ENCODE results near the gene TM4SF4. TPM values are rescaled to one million over a fixed set of nuclear protein-coding genes. Genes with fewer than 3 reads are reported as not detected.

TM4SF4 gene
- total and polyA plus RNA-seq, 7 donors, result 0.07 to 0.66 (median 0.13) TPM; not detected in 4

DNA sequence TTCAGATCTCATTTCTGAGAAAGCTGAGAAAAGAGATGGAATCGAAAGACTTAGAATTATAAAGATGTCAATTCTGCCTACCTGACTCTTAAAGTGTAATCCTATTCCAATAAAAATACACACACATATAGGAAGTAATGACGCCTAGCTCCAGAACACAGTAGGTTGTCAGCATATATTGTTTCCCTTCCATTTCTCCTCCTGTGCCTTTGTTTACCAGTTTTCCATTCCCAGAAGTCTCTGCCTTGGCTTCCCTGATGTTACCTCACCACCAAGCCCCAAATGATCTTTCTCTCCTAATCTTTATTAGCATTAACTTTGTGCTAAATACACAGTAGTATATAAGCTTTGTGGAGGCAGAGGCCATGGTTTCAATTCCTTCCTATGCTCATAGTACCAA is 40.0 kb downstream of the TM4SF4 start:
- WGBS, 3 donors, result 89 to 96% (median 93%) methylated on average over 2 of the region's 2 CpGs
- TF ChIP-seq, protein P1, sequence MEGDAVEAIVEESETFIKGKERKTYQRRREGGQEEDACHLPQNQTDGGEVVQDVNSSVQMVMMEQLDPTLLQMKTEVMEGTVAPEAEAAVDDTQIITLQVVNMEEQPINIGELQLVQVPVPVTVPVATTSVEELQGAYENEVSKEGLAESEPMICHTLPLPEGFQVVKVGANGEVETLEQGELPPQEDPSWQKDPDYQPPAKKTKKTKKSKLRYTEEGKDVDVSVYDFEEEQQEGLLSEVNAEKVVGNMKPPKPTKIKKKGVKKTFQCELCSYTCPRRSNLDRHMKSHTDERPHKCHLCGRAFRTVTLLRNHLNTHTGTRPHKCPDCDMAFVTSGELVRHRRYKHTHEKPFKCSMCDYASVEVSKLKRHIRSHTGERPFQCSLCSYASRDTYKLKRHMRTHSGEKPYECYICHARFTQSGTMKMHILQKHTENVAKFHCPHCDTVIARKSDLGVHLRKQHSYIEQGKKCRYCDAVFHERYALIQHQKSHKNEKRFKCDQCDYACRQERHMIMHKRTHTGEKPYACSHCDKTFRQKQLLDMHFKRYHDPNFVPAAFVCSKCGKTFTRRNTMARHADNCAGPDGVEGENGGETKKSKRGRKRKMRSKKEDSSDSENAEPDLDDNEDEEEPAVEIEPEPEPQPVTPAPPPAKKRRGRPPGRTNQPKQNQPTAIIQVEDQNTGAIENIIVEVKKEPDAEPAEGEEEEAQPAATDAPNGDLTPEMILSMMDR (IDR thresholded peaks at IDR 0.05), result no peak

DNA sequence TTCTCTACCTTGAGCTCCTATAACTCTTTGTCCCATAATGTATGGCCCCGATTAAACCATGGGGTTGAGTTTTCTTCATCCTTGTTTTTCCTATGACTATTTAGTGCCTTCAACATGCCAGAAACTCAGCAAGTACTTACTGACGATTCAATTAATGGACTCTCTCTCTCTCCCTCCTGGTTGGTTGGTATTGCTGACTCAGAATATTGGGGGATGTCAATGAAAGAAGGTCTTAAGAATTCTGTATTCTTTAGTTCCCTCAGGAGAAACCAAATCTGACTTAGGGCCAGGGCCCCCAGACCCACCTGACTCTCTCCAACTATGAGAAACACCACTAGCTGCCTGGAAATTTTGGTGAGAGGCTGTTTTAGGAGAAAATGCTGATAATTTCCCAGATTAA is 40.8 kb downstream of the TM4SF4 start:
- Histone ChIP-seq H3K9me3 (no peaks in the 10 kb centered on the region), H3K27ac (no peak overlapping the region), H3K4me1 (peaks cover 3% of the 10 kb centered on the region), H3K4me3 (no peak overlapping the region), H3K36me3 (ENCODE audit: insufficient read depth in 1 of 2, low read depth in 1 of 2) (peaks cover 0 to 18% of the 10 kb centered on the region in 2 donors), H3K27me3 (ENCODE audit: insufficient read depth in 3 of 3, low read length in 2 of 3) (no peaks in the 10 kb centered on the region)
- WGBS, 3 donors, result 78 to 86% (median 79%) methylated on average over 2 of the region's 2 CpGs
- ATAC-seq (no peak), DNase-seq (no peak)
- TF ChIP-seq, protein P1 (IDR thresholded peaks at IDR 0.05), result no peak
- intact Hi-C loops (cut with DNase I), result no loop called here

More for the DNA sequence above, 40.0 kb downstream of the TM4SF4 start:
- DNase-seq (no peak), ATAC-seq (no peak)
- Histone ChIP-seq H3K36me3 (ENCODE audit: insufficient read depth in 1 of 2, low read depth in 1 of 2) (peaks cover 0 to 10% of the 10 kb centered on the region in 2 donors), H3K4me1 (peaks cover 3% of the 10 kb centered on the region), H3K9me3 (no peaks in the 10 kb centered on the region), H3K27me3 (ENCODE audit: insufficient read depth in 3 of 3, low read length in 2 of 3) (no peaks in the 10 kb centered on the region), H3K4me3 (no peak overlapping the region), H3K27ac (no peak overlapping the region)
- intact Hi-C loops (cut with DNase I), result loop anchor here in 1 of 2 donors (5.0 kb wide), 1 partner anchor 203 kb away; no protein-coding TSS in a partner anchor

DNA sequence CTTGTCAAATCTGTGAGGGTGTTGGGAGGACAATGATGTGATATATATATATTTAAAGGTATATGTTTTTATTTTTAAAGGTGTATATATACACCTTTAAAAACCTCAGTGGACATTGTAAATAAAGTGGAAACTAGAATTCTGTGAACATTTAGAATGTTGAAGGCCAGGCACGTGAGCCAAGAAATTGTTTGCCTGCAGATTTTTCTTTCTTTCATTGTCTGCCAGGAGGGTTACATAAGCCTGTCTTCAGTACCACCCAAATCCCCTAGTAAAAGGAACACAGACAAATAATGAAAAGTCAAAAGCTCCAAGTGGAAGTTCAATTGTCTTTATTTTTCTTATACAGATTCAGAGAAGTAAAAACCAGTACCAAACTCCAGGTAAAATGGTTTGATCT is 42.4 kb downstream of the TM4SF4 start:
- TF ChIP-seq, protein P1 (IDR thresholded peaks at IDR 0.05), result no peak
- WGBS, 3 donors, result 56 to 61% (median 58%) methylated on average over 1 of the region's 1 CpG
- H3K4me3 ChIP-seq, result no peak overlapping the region
- intact Hi-C loops (cut with DNase I), result no loop called here
- no peaks in the 10 kb centered on the region for H3K9me3 ChIP-seq
- no peak for DNase-seq
- H3K27ac ChIP-seq, result no peak overlapping the region
- no peaks in the 10 kb centered on the region for H3K27me3 ChIP-seq (ENCODE audit: insufficient read depth in 3 of 3, low read length in 2 of 3)
- peaks cover 3% of the 10 kb centered on the region for H3K4me1 ChIP-seq
- no peak for ATAC-seq
- peaks cover 0 to 32% of the 10 kb centered on the region in 2 donors for H3K36me3 ChIP-seq (ENCODE audit: insufficient read depth in 1 of 2, low read depth in 1 of 2)

DNA sequence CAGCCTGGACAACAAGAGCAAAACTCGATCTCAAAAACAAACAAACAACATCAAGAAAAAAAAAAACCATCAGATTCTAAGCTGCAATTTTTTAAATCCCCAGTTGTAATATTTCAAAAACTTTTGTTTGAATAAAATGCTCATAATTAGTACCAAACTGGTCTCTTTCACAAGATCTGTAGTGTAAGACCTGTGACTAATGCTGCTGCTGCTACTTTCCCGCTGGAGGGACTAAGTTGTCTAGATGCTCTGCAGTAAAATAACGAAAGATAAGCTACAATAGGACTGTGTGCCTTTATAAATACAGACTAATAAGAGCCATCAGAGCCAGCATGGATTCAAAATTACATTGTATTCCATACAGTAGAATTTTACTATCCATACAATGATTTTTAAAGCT is 45.4 kb downstream of the TM4SF4 start:
- intact Hi-C loops (cut with DNase I), result no loop called here
- Histone ChIP-seq H3K4me3 (no peak overlapping the region), H3K36me3 (ENCODE audit: insufficient read depth in 1 of 2, low read depth in 1 of 2) (peaks cover 0 to 51% of the 10 kb centered on the region in 2 donors), H3K9me3 (no peaks in the 10 kb centered on the region), H3K27ac (no peak overlapping the region), H3K27me3 (ENCODE audit: insufficient read depth in 3 of 3, low read length in 2 of 3) (no peaks in the 10 kb centered on the region), H3K4me1 (no peaks in the 10 kb centered on the region)
- TF ChIP-seq, protein P1 (IDR thresholded peaks at IDR 0.05), result no peak
- DNase-seq, result no peak
- WGBS, 3 donors, result 77 to 81% (median 78%) methylated on average over 3 of the region's 3 CpGs
- ATAC-seq, result no peak
